Right atrium auricular region (tissue), 2 donors: ENCODE data around the gene ZCCHC7. TPM values are rescaled to one million over a fixed set of nuclear protein-coding genes. Genes with fewer than 3 reads are reported as not detected.

Experiments used
- DNase-seq: peaks from one replicate; pipeline ENCODE4 v3.0.0-alpha.2; 2019; ENCODE audit warnings: low spot score
- H3K27ac ChIP-seq, 2 donors: fragments of 200-600 bp; sonication (generic); 1 replicate in 1 of 2; 2 replicates in 1 of 2; pipeline ENCODE4 v1.5.1; 2016 to 2019
- H3K27me3 ChIP-seq, 2 donors: fragments of 200-600 bp; sonication (generic); one replicate each; pipeline versions ENCODE4 v1.5.1 to v1.6.0; 2017 to 2019
- H3K36me3 ChIP-seq: fragments of 200-600 bp; sonication (generic); one replicate; pipeline ENCODE4 v1.5.1; 2016
- H3K4me1 ChIP-seq, 2 donors: fragments of 200-600 bp; sonication (generic); one replicate each; pipeline versions ENCODE4 v1.5.1 to v1.6.0; 2017 to 2019
- H3K4me3 ChIP-seq, 2 donors: fragments of 200-600 bp; sonication (generic); 1 replicate in 1 of 2; 2 replicates in 1 of 2; pipeline ENCODE4 v1.5.1; 2017 to 2019; ENCODE audit warnings: mild to moderate bottlenecking in 1 of 2, moderate library complexity in 1 of 2
- H3K9me3 ChIP-seq, 2 donors: fragments of 200-600 bp; sonication (generic); one replicate each; pipeline ENCODE4 v1.5.1; 2019
- CTCF ChIP-seq, 2 donors: fragments of 200-600 bp; sonication (generic); IDR thresholded peaks; one replicate each; pipeline ENCODE4 v1.5.1; 2019; ENCODE audit warnings: antibody characterized with exemption in 2 of 2
- total RNA-seq, 2 donors: library from RNA; depleted of rRNA; stranded (reverse); fragments of >200 nt; gene quantifications; one replicate each; pipeline ENCODE4 v1.1.0, GENCODE V29; 2016

The ZCCHC7 gene
- total RNA-seq, 2 donors from 2014 or later, result 8.1 to 8.6 TPM

- no peaks in the 10 kb centered on the region for H3K27me3 ChIP-seq
- no peak for DNase-seq
- H3K4me3 ChIP-seq, result no peak overlapping the region
- no peak overlapping the region for H3K27ac ChIP-seq
- no peak for TF ChIP-seq CTCF (IDR thresholded peaks at IDR 0.05)
- no peaks in the 10 kb centered on the region for H3K4me1 ChIP-seq
- H3K36me3 ChIP-seq, result peaks cover 20% of the 10 kb centered on the region
- H3K9me3 ChIP-seq, result no peaks in the 10 kb centered on the region
Observed at GRCh38 chr9:37128051-37128450, 7.7 kb downstream of the ZCCHC7 start.

- TF ChIP-seq CTCF (IDR thresholded peaks at IDR 0.05), result no peak
- no peak for DNase-seq
- Histone ChIP-seq H3K4me1 (no peaks in the 10 kb centered on the region), H3K27ac (no peak overlapping the region), H3K36me3 (no peaks in the 10 kb centered on the region), H3K4me3 (no peak overlapping the region), H3K27me3 (no peaks in the 10 kb centered on the region), H3K9me3 (no peaks in the 10 kb centered on the region)
Observed at GRCh38 chr9:37134166-37134565, 13.8 kb downstream of the ZCCHC7 start.

- H3K9me3 ChIP-seq, result no peaks in the 10 kb centered on the region
- no peaks in the 10 kb centered on the region for H3K36me3 ChIP-seq
- TF ChIP-seq CTCF (IDR thresholded peaks at IDR 0.05), result no peak
- H3K4me3 ChIP-seq, result no peak overlapping the region
- no peak overlapping the region for H3K27ac ChIP-seq
- no peaks in the 10 kb centered on the region for H3K4me1 ChIP-seq
- DNase-seq, result no peak
- no peaks in the 10 kb centered on the region for H3K27me3 ChIP-seq
Observed at GRCh38 chr9:37141015-37141414, 20.6 kb downstream of the ZCCHC7 start.

GRCh38 chr9:37144762-37145161 lies 24.4 kb downstream of the ZCCHC7 start:
- Histone ChIP-seq H3K27me3 (no peaks in the 10 kb centered on the region), H3K4me1 (no peaks in the 10 kb centered on the region), H3K9me3 (no peaks in the 10 kb centered on the region), H3K4me3 (no peak overlapping the region), H3K36me3 (no peaks in the 10 kb centered on the region), H3K27ac (no peak overlapping the region)
- no peak for TF ChIP-seq CTCF (IDR thresholded peaks at IDR 0.05)
- no peak for DNase-seq

GRCh38 chr9:37146410-37146809 lies 26.0 kb downstream of the ZCCHC7 start:
- DNase-seq, result no peak
- Histone ChIP-seq H3K27ac (no peak overlapping the region), H3K9me3 (no peaks in the 10 kb centered on the region), H3K4me1 (no peaks in the 10 kb centered on the region), H3K36me3 (no peaks in the 10 kb centered on the region), H3K4me3 (no peak overlapping the region), H3K27me3 (no peaks in the 10 kb centered on the region)
- no peak for TF ChIP-seq CTCF (IDR thresholded peaks at IDR 0.05)

- H3K27ac ChIP-seq, result no peak overlapping the region
- H3K27me3 ChIP-seq, result no peaks in the 10 kb centered on the region
- TF ChIP-seq CTCF (IDR thresholded peaks at IDR 0.05), result no peak
- no peak overlapping the region for H3K4me3 ChIP-seq
- no peaks in the 10 kb centered on the region for H3K4me1 ChIP-seq
- no peaks in the 10 kb centered on the region for H3K36me3 ChIP-seq
- DNase-seq, result no peak
- H3K9me3 ChIP-seq, result no peaks in the 10 kb centered on the region
Observed at GRCh38 chr9:37148181-37148580, 27.8 kb downstream of the ZCCHC7 start.
